Epithelial cell of proximal tubule (primary cell): Measurements from ENCODE around the gene ZNF154. TPM values are rescaled to one million over a fixed set of nuclear protein-coding genes. Genes with fewer than 3 reads are reported as not detected.

Experiments used
- total RNA-seq: library from RNA; depleted of rRNA; stranded (reverse); fragments of >200 nt; gene quantifications from 2 replicates; pipeline ENCODE4 v1.2.3, GENCODE V29; 2015

Gene ZNF154
- total RNA-seq, 1 donor from 2014 or later = 2.1 TPM

Other genes starting within 250 kb of the ZNF154 start
- gene ZNF772, start 231.6 kb downstream of the ZNF154 start, total RNA-seq = 6.1 and 6.2 TPM in 2 replicates
- gene ZNF419, start 221.5 kb downstream of the ZNF154 start, total RNA-seq = 2.5 and 3.8 TPM in 2 replicates
- gene ZNF773, start 209.3 kb downstream of the ZNF154 start, total RNA-seq = 4.6 and 5.4 TPM in 2 replicates
- gene ZNF549, start 181.8 kb downstream of the ZNF154 start, total RNA-seq = 1.7 and 2.4 TPM in 2 replicates
- 1.8 and 4.6 TPM in 2 replicates for gene ZNF550, start 149.3 kb downstream of the ZNF154 start, total RNA-seq
- gene ZNF416, start 130.3 kb downstream of the ZNF154 start, total RNA-seq = 2.0 and 3.8 TPM in 2 replicates
- gene ZIK1, start 125.1 kb downstream of the ZNF154 start, total RNA-seq = 3.6 and 4.8 TPM in 2 replicates
- 5.4 and 10.3 TPM in 2 replicates for gene ZNF530, start 109.3 kb downstream of the ZNF154 start, total RNA-seq
- gene ZNF134, start 95.0 kb downstream of the ZNF154 start, total RNA-seq = 11.9 and 16.8 TPM in 2 replicates
- 2.7 and 6.6 TPM in 2 replicates for gene ZNF211, start 76.0 kb downstream of the ZNF154 start, total RNA-seq
- gene ZSCAN4, start 40.3 kb downstream of the ZNF154 start, total RNA-seq = not detected in 2 replicates
- 1.8 and 8.0 TPM in 2 replicates for gene ZNF551, start 27.2 kb downstream of the ZNF154 start, total RNA-seq
- 1.3 and 3.0 TPM in 2 replicates for gene ZNF671, start 18.4 kb upstream of the ZNF154 start, total RNA-seq
- 8.6 and 9.0 TPM in 2 replicates for gene ZNF776, start 37.6 kb upstream of the ZNF154 start, total RNA-seq
- gene ZNF586, start 60.5 kb upstream of the ZNF154 start, total RNA-seq = 6.7 and 6.9 TPM in 2 replicates
- gene ZNF552, start 105.7 kb upstream of the ZNF154 start, total RNA-seq = 7.0 and 8.9 TPM in 2 replicates
- 11.3 and 14.7 TPM in 2 replicates for gene ZNF587B, start 121.1 kb upstream of the ZNF154 start, total RNA-seq
- 14.4 and 16.6 TPM in 2 replicates for gene ZNF587, start 140.7 kb upstream of the ZNF154 start, total RNA-seq
- gene ZNF814, start 179.8 kb upstream of the ZNF154 start, total RNA-seq = 9.3 and 16.9 TPM in 2 replicates
- 4.4 and 6.3 TPM in 2 replicates for gene ZNF417, start 207.4 kb upstream of the ZNF154 start, total RNA-seq
- 1.3 and 1.5 TPM in 2 replicates for gene ZNF418, start 226.2 kb upstream of the ZNF154 start, total RNA-seq
- 1.5 and 2.9 TPM in 2 replicates for gene ZNF256, start 238.5 kb upstream of the ZNF154 start, total RNA-seq